A204.1 (cell line): ENCODE data around the gene TRPM1.

ENCODE experiments used
- FAIRE-seq: peaks from 2 replicates; lab custom pipeline; 2012; peaks lifted over from hg19 to GRCh38; lab: Jason Lieb, UNC

The TRPM1 gene

DNA sequence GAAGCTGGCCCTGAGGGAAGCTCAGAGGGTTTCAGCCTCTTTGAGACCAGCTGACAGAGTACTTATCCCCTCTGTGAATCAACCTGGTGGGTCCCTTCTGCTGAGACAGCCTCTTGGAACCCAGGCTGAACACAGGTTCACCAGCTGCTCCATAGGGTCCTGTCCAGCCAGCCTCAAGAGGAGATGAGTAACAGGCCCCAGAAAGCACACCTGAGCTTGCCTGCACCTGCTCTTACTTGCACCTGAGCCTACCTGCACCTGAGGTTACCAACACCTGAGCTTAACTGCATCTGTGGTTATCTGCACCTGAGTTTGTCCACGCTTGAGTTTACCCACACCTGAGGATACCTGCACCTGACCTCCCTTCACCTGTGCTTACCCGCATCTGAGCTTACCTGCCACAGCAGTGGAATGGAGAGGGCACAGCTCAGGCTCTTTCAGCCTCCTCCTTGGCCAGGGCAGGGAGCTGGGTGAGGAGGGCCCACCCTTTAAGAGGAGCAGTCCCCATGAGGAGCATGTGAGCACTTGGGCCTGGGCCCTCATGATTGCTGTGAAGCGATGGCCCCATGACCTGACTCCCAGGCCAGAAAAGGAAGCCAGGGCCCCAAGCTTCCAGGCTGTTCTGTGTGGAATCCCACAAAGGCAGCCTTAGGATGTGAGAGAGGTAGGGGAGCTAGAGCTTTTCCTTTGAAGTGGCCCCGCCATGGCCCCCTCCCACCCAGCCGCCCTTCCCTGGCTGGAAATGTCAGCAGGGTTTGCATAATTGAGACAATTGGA is at the start of gene TRPM1:
Gene TRPM1 (minus strand): TSS at position 464 of the 777 bp plus-strand sequence. CDS start 20,370 bp downstream, outside the sequence.
- no peak for FAIRE-seq

DNA sequence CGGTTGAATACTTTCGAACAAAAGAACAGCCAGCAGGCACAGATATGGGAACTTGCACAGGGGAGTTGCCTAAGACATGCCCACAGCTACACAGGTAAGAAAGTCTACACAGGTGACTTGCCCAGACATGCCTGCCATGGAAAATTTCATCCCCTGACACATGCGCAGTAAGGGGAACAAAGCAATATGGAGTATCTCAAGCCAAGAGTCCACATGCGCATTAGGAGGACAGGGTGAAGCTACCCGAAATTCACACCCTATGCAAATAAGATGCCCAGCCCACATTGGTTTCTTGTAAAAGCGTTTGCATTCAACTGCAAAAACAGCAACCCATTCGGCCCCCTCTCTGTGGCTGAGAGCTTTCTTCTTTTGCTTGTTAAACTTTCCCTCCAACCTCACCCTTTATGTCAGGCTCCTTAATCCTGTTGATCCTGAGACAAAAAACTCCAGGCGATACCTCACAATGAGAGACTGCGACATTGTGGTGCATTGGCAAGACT is 49.3 kb upstream of the TRPM1 start:
- no peak for FAIRE-seq

DNA sequence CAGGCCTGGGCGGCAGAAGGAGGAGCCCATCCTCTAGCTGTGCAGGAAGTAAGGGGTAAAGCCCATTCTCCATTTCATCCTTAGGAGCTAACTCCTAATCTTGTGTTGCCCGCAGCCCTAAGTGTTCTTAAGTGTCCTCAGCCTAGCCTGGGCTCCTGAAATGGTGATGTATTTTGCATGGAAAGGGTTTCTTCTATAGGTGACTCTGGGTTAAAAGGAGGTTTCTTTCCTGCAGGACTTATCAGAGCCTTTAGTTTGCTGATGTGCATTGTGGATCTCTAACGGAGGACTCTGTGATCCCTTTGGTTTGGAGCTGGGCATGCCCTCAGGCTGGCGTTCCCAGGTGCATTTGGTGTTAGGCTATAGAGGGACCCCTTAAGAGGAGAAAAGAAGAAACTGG is 48.5 kb upstream of the TRPM1 start:
- FAIRE-seq: no peak

DNA sequence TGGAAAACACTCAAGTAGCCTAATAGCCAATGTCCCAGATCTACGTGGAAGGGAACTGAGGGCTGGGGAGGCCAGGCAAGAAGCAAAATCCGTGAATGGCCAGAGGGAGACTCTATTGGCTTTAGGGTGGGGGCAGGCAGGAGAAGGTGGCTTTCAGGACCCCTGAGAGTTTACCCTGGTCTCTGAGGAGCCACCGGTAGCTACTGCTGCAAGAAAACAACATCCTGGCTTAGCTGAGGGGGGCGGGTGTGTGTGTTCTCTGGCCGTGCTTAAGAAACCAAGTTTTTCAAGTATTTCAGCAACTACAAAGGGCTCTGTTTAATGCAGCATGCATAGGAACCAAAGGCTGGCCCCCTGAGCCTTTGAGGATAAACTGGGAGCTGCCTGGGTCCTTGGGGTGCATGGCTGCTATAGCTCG is 47.6 kb upstream of the TRPM1 start:
- FAIRE-seq: no peak

DNA sequence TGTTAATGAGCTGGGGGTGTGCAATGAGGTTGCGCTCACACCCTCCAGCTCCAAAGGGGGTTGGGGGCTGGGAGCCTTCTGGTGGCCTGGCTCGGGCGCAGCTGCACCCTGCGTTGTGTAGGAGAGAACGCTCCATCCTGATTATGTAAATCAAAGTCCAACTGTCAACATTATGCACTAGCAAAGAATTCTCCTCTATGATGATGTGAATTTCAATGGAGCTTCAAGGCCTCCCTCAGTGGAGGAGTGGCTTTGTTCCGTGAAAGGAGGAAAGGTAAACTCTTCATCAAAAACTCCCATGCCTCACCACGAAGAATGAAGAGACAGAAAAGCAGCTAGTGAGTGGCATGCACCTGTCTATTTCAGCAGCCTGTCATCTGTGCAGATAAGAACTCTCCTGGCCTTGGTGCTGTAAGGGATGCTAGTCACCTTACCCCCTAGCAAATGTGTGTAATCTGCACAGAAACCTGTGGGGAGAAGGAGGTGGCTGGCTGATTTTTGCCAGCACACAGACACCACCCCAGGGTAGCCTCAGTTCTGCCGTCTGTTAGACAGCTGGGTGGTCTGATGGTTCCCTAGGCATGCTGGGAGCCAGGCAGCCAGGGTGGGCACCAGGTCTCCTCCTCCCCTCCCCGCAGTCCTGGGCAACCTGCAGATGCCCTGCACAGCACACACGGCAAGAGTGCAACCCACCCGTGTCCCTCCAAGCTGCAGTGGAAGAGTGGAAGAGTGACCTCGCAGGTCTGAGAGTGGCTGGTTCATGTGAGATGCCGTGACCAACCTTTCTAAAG is 47.0 kb upstream of the TRPM1 start:
- no peak for FAIRE-seq

- no peak for FAIRE-seq
Observed at GRCh38 chr15:31147944-31148296, 46.4 kb upstream of the TRPM1 start.

DNA sequence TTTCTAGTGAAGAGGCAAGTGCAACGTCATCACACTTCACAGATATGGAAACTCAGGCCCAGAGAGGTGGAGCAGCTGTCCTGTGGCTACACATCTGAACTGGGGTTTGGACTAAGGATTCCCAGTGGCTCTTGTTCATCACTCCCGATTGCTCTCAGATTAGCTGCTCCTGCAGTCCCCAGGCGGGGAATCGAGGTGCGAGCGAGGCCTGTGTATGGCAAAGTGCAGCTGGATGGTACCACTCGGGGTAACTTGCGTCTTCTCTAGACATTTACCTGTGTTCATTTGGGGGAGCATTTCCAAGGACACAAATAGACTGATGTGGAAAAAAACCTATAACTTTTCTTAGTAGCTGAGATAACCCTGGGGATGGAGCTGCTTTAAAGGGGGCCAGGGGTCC is 45.9 kb upstream of the TRPM1 start:
- FAIRE-seq: no peak

GRCh38 chr15:31145271-31145911 is 43.9 kb upstream of the TRPM1 start:
- no peak for FAIRE-seq

DNA sequence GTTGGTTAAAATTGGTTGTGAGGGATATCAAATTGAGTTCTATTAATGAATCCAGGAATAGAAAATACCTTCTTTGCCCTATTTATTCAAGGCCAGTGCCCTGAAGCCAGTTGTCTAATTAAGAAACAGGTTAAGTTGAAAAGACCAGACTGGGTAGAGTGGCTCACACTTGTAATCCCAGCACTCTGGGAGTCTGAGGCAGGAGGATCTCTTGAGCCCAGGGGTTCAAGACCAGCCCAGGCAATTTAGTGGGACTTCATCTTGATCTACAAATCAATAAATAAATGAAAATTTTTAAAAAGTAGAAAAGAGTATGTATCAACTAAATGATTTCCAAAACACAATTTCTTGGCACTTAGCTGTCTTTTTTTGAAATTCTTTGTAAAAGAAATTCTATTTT is 40.3 kb upstream of the TRPM1 start:
- FAIRE-seq: no peak

- FAIRE-seq: no peak
Observed at GRCh38 chr15:31136607-31137328, 35.2 kb upstream of the TRPM1 start.

- FAIRE-seq: no peak
Observed at GRCh38 chr15:31136016-31136415, 34.5 kb upstream of the TRPM1 start.

DNA sequence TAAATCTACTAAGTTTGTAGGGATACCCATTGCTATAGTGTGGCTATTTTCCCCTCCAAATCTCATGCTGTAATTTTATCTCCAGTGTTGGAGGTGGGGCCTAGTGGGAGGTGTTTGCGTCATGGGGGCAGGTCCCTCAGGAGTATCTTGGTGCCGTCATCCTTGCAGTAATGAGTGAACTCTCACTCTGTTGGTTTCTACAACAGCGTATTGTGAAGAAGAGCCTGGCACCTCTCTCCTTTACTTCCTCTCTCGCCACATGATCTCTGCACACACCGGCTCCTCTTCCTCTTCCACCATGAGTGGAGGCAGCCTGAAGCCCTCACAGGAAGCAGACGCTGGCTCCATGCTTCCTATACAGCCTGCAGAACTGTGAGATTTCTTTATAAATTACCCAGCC is 34.0 kb upstream of the TRPM1 start:
- no peak for FAIRE-seq

GRCh38 chr15:31133890-31134289 is 32.4 kb upstream of the TRPM1 start:
- no peak for FAIRE-seq

DNA sequence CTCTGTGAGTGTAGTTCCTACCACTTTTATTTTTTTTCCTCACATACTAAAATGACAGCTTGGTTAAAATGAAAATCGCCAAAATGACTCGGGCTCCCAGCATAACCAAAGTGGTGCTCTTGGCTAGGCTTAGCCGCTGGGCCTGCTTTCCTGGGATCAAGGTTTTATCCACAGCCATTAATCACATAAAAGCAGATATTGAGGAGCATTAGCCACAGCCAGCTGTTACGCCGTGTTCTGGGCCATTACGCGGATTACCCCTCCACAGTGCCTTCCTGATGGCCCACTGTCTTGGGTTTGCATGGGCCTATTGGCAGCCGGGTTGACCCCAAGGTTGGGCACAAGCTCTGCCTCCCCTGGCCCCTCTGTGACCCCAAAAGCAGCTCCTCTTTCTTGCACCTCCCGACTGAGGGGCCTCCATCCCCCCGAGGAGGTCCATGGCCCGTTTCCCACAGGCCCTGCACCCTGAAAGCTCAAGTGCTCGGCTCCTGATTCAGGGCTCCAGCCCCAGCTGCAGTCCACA is 30.4 kb upstream of the TRPM1 start:
- no peak for FAIRE-seq

DNA sequence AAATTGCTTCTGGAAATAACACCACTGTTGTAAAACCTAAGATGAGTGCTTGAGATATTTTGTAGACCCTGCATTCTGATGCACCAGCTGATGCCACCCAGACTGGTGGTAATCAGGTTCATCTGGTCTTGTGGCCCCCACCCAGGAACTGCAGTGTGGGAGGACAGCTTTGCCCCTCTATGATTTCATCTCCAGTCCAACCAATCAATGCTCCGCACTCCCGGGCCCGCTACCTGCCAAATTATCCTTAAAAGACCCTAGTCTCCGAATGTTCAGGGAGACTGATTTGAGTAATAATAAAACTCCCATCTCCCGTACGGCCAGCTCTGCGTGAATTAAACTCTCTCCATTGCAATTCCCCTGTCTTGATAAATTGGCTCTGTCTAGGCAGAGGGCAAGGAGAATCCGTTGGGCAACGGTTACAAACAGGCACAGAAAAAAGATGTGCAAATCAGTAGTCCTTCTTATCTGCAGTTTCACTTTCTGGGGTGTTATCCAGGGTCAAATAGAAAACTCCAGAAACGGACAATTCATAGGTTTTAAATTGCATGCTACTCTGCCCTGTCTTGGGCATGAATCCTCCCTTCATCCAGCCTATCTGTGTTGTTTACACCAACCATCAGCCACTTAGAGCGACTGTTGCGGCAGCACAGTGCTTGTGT is 29.2 kb upstream of the TRPM1 start:
- FAIRE-seq: no peak

DNA sequence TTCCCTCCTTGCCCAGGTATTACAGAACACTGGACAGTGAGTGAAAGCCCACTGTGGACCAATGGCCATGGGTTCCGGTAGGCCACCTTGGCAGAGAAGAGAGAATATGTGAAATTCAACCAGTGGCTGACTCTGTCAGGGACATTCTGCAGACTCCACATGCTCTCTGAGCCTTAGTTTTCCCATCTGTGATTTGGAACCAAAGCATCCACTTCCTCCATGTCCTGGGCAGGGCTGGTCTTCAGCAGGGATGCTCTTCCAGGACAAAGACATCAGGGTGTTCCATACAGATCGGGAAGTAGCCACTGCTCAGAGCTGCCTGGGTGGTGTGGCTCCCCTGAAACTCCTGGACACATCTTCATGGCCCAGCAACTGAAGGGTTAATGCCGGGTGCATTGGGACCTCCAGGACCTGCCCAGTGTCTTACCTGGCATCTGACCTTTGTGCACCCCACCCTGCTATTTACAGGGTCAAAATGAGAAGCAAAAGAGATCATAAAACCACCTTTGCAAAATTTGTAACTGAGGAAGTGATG is 28.3 kb upstream of the TRPM1 start:
- FAIRE-seq: no peak

DNA sequence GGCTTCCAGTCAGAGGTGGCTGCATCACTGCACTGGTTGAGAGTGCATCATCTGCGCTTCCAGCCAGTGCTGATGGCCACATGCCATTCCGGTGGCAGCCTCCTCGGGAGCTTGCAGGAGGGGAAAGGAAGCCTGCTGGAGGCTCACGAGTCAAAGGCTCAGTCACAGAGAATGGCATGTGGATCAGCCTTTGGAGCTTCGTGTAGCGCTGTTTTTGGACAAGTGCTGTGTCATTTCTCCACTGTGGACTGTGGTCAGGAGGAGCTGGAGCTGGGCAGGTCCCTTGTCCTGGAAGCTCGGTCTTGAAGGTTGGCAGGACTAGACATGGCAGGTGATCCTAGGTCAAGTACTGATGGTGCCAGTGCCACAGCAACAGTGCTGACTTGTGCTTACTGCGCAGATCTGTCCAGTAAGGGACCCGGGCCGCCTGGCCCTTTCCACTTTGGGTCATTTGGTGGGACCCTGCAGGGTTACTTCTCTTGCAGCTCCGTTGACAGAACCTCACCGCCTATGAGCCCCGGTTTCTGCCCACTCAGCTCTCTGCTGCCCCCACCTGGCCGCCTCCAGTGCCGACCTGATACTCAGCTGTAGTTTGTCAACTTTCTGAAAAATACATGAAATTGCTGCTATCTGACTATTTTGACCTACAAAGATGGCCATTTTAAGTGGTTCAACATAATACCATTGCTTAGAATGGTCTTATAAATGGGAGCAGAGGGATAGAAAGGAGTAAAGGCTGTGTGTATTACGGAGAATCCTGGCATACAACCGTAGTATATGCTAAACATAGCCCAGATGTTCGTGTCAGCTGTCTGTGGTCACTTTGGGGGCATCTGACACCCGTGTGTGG is 27.6 kb upstream of the TRPM1 start:
- no peak for FAIRE-seq

GRCh38 chr15:31128477-31128876 is 27.0 kb upstream of the TRPM1 start:
- no peak for FAIRE-seq

DNA sequence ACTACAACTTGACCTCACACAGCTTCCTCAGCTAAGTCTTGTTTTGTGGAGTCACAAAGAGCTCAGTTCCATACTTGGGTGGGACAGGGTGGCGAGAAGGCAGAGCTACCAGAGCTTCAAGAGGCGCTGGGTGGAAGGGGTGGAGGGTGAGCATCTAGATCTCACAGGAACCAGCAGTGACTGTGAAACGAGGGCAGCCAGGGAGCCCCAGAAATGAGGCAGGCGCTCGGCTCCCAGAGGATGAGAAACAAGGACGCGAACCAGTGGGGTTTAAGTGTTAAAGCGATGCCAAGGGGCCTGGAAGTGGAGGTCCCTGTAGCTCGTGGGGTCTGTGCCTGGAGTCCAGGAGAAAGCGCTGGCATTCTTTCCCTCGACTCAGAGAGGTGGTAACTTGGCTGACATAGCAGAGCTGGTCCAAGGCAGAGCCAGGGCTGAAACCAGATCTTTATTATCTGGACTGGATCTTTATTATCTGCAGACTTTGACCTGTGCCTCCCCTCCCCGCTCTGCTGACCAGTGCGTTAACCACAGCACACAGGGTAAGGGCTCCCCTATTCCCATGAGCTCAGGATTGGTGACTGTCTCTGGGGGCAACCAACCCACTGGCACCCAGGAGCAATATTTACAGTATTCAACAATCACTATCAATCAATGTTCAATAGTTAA is 26.2 kb upstream of the TRPM1 start:
- no peak for FAIRE-seq

GRCh38 chr15:31125061-31125460 is 23.5 kb upstream of the TRPM1 start:
- no peak for FAIRE-seq
